OCI-LY7 (cell line): ENCODE data around the gene PRG3.

ENCODE experiments used
- EZH2phosphoT487 ChIP-seq: fragments of 200-600 bp; sonication (generic); IDR thresholded peaks from 2 replicates; pipeline ENCODE4 v1.6.1; 2018; ENCODE audit warnings: low read depth, borderline replicate concordance, mild to moderate bottlenecking, mixed run types, antibody characterized with exemption, low read length, moderate library complexity, mixed read lengths
- TF ChIP-seq, protein P1 (sequence below): fragments of 200-600 bp; sonication (generic); conservative IDR thresholded peaks from 2 replicates; pipeline ENCODE4 v1.5.1; 2014; ENCODE audit warnings: mild to moderate bottlenecking, antibody characterized with exemption, low read length, moderate library complexity, mixed read lengths

DNA sequence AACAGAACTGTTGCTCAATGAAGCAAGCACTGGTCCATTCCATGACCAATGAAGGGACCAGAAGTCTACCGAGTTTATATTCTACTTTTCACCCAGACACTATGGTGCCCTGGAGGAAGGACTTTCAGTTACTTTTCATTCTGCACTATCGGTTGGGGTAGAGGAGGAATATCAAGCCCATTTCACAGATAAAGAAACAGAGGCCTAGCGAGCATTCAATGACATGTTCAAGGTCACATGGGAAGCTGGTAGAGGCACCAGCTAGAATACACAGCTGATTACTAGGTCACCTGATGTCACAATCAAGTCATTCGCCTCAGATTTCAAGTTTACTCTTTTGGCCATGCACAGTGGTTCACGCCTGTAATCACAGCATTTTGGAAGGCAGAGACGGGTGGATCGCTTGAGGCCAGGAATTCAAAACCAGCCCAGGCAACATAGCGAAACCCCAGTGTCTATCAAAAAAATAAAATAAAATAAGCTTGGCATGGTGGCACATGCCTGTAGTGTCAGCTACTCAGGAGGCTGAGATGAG is 27.1 kb upstream of the PRG3 start:
- TF ChIP-seq, protein P1, sequence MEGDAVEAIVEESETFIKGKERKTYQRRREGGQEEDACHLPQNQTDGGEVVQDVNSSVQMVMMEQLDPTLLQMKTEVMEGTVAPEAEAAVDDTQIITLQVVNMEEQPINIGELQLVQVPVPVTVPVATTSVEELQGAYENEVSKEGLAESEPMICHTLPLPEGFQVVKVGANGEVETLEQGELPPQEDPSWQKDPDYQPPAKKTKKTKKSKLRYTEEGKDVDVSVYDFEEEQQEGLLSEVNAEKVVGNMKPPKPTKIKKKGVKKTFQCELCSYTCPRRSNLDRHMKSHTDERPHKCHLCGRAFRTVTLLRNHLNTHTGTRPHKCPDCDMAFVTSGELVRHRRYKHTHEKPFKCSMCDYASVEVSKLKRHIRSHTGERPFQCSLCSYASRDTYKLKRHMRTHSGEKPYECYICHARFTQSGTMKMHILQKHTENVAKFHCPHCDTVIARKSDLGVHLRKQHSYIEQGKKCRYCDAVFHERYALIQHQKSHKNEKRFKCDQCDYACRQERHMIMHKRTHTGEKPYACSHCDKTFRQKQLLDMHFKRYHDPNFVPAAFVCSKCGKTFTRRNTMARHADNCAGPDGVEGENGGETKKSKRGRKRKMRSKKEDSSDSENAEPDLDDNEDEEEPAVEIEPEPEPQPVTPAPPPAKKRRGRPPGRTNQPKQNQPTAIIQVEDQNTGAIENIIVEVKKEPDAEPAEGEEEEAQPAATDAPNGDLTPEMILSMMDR: no peak
- TF ChIP-seq EZH2phosphoT487: no peak
